Measurements from ENCODE around the gene NUP210.
"Not testable (repeated sequence)": the region's sequence is repeated elsewhere in the genome, so short reads cannot be mapped to it uniquely, and the experiment has no call there.

Gene NUP210

DNA sequence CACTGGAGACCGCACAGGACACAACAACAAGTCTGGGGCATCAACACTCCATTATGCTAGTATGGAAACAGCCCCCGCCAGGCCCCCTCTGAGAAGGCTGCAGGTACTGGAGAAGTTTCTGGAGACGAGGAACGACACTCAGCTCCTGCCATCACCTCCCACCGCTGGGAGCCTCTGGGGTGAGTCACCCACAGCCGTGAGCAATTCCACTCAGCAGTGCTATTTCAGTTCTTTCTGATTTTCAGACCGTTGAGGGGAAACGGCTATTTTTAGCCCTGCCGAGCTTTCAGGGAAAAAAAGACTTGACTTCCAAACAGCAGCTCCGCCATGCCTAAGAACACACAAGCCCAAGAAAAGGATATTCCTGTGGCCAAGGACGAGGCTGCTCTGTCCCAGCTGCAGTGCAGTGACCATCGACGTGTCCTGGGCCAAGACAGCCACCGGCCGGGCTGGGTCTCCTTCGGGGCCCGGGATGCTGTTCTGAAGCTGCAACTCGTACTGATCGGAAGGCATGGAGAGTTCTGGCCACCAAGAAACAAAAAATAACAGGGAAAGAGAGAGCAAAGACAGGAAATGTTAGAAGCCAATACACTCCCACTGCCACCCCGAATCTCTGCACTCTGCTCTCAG lies 40.8 kb downstream of the NUP210 start:
- H3K4me3 ChIP-seq (ENCODE audit: low read length), result no peak overlapping the region
- TF ChIP-seq CTCF (conservative IDR thresholded peaks at IDR 0.05; ENCODE audit: low read depth, low read length), result no peak
- DNase-seq (ENCODE audit: low read depth), result peak; percentile 29

DNA sequence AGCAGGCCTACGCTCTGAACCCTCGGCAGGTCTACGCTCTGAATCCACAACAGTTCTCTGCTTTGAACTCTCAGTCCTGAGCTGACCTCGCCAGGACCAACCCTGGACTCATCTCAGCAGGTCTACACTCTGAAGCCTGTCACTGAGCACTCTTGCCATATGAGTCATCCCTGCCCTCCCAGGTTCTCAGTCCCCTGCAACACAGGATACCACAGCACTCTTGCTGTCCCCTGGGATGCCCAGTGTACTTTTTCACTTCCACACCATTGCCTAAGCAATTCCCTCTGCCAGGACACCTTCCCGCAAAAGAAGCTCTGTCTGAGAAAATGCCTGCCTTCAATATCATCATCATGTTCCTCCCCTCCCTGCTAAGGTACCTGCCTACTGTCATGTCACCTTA lies 42.0 kb downstream of the NUP210 start:
- DNase-seq (ENCODE audit: low read depth), result no peak
- no peak overlapping the region for H3K4me3 ChIP-seq (ENCODE audit: low read length)
- no peak for TF ChIP-seq CTCF (conservative IDR thresholded peaks at IDR 0.05; ENCODE audit: low read depth, low read length)

DNA sequence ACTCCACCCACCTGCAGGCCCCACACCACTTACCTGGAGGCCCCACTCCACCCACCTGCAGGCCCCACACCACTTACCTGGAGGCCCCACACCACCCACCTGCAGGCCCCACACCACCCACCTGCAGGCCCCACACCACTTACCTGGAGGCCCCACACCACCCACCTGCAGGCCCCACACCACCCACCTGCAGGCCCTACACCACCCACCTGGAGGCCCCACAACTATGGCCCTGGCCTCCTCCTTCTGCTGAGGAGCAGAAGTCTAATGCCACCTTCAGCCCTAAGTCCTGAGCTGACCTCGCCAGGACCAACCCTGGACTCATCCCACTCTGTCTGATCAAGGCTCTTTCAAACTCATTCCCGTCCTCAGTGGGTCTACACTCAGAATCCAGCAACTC lies 42.4 kb downstream of the NUP210 start:
- H3K4me3 ChIP-seq (ENCODE audit: low read length); DNase-seq (ENCODE audit: low read depth): not testable (repeated sequence)

- TF ChIP-seq CTCF (conservative IDR thresholded peaks at IDR 0.05; ENCODE audit: low read depth, low read length), result no peak
- no peak for DNase-seq (ENCODE audit: low read depth)
Measured at GRCh38 chr3:13377021-13377420, 43.1 kb downstream of the NUP210 start.

DNA sequence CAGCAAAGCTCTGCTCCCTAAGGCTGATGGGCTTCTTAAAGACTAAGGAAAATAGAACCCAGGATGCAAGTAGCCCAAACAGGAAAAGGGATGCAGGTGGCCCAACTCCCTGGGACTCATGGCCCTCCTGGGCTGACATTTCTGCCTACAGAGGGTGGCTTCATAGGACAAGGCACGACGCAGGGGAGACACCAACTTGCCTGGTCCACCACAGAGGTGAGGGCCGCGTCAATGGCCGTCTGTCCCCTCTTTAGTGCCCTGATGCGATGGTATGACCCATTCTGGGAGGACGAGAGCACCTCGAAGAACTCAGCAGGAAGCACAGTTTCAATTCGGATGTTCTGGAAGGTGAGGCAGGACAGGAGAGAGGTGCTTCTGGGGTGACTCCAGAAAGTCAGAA lies 44.0 kb downstream of the NUP210 start:
- DNase-seq (ENCODE audit: low read depth), result no peak
- no peak for TF ChIP-seq CTCF (conservative IDR thresholded peaks at IDR 0.05; ENCODE audit: low read depth, low read length)
- H3K4me3 ChIP-seq (ENCODE audit: low read length), result no peak overlapping the region

More at GRCh38 chr3:13377021-13377420, 43.1 kb downstream of the NUP210 start:
- no peak overlapping the region for H3K4me3 ChIP-seq (ENCODE audit: low read length)

DNA sequence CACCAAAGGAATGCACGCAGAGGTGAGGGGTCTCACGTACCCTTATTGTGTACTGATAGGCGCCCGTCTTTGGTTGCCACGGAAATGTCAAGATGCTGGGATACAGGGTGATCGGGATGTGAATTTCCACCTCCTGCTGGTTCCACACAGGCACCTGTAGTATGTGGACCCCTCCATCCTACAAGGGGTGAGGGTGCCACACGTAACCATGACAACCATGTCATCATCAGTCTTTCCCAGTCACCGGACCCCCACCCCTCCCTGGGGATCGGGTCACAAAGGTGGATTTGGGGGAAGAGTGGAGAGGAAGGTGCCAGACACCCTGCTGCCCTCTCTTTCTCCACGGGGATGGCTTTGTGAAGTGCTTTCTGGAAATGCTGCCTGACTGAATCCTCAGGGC lies 44.7 kb downstream of the NUP210 start:
- H3K4me3 ChIP-seq (ENCODE audit: low read length), result no peak overlapping the region
- no peak for DNase-seq (ENCODE audit: low read depth)
- TF ChIP-seq CTCF (conservative IDR thresholded peaks at IDR 0.05; ENCODE audit: low read depth, low read length), result no peak

GRCh38 chr3:13373975-13374586 lies 46.0 kb downstream of the NUP210 start:
- no peak for DNase-seq (ENCODE audit: low read depth)
- H3K4me3 ChIP-seq (ENCODE audit: low read length), result no peak overlapping the region
- no peak for TF ChIP-seq CTCF (conservative IDR thresholded peaks at IDR 0.05; ENCODE audit: low read depth, low read length)

Measured in retinal pigment epithelial cell (primary cell).